SKM-1 (cell line): Measurements from ENCODE around the gene PEAK3.

ENCODE experiments used
- DNase-seq: peaks from one replicate; lab custom pipeline; 2025; ENCODE audit not compliant: unreplicated experiment; lab: John Stamatoyannopoulos, UW

Gene PEAK3

DNA sequence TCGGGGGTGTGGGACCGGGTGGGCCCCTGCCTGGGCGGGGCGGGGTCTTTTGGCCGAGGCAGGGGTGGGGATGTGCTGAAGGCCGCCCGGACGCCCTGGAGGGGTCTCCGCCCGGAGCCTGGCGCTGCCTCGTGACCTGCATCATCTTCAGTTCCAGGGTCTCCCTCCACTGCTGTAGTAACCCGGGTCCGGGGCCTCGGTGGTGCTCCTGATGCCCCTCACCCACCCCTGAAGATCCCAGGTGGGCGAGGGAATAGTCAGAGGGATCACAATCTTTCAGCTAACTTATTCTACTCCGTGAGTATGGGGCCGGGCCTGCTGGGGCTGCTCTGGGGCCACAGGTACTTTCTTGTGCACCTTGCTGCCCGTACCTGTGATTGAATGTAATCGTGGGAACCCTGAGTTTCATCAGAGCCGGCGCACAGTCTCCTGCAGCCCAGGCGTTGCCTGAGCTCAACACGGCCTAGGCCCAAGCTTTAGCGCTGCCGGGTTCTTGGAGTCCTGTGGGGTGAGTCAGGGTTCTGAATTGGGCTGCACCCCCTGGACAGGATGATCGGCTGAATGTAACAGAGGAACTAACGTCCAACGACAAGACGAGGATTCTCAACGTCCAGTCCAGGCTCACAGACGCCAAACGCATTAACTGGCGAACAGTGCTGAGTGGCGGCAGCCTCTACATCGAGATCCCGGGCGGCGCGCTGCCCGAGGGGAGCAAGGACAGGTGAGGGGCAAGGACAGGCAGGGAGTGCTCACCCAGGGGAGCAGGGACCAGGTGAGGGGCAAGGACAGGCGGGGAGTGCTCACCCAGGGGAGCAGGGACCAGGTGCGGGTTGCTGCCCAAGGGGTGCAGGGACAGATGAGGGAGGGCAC lies 10.5 kb downstream of the PEAK3 start:
- DNase-seq: no peak

DNA sequence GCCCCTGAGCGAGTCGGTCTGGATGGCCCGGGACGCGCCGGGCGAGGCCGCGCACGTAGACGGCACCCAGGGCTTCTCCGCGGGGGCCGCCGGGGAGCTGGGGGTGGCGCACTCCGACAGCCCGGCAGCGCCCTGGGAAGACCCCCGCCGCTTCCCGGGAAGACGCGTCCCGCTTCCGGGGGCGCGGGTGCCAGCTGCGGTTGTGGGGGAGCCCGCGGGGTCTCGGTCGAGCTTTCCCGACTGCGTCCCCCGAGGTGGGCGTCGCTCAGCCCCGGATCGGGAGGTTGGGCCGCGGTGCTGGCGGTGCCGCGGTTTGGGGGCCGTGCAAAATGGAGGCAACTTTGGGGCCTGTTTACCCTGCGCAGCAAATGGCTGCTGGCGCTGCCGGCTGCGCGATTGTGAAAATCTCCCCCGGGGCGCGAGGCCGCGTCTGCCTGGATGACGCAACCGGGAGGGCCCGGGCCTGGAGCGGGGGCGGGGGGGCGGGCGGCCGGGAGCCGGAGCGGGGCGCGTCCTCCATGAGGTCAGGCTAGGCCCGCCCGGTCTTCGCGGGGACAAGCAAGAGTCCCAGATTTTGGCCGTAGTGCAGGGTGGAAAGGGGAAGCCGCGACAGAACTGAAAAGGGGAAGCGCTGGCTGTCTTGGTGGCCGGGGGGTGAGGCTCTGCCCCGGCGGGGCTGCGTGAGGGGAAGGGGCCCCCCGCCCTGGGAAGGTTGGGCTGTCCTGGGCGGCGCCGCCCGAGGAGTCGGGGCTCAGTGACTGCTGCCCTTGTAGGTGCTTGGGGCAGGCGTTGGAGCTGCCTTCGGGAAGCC lies 11.3 kb downstream of the PEAK3 start:
- DNase-seq: peak; percentile 98

DNA sequence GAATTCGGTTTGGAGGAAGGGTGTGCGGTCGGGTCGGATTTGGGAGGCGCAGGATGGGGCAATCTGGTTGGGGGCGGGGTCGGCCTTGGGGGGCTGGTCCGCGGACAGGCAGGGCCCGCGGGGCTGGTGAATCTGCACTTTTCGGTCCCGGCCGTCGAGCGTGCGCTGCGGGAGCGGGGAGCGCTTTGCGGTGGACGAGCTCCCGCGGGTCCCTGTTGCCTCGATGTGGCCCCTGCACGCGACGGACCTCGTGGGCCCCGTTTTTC lies 11.9 kb downstream of the PEAK3 start:
- DNase-seq: no peak

DNA sequence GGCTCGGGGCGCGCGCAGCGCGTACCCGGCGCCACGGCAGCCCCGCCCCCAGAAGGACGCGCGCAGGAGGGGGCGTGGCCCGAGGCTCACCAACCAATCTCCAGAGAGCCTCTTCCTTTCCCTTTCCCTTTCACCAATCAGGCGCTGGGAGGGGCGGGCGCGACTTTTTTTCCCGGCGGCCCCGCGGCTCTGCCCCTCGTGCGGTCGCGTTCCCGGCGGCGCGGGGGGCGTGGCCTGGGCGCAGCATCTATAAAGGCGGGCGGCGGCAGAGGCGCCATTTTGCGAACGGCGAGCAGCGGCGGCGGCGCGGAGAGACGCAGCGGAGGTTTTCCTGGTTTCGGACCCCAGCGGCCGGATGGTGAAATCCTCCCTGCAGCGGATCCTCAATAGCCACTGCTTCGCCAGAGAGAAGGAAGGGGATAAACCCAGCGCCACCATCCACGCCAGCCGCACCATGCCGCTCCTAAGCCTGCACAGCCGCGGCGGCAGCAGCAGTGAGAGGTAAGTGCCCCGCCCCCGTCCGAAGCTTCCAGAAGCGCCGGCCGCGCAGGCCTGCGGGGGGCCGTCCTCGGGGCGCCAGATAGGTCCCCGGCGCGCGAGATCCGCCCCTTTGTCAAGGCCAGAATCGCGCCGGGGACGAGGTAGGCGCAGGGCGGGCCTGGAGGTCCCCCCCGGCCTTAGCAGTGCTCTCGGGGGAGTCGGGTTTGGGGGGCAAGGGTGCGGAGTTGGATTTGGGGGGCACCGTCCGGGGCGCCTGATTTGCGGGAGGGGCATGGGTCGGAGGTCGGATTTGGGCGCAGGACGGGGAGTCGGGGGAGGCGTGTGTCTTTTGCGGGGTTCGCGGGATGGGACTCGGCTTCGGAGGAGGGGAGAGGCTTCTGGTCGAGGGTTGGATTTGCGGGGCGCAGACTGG lies 12.5 kb downstream of the PEAK3 start:
- peak; percentile 91 for DNase-seq

DNA sequence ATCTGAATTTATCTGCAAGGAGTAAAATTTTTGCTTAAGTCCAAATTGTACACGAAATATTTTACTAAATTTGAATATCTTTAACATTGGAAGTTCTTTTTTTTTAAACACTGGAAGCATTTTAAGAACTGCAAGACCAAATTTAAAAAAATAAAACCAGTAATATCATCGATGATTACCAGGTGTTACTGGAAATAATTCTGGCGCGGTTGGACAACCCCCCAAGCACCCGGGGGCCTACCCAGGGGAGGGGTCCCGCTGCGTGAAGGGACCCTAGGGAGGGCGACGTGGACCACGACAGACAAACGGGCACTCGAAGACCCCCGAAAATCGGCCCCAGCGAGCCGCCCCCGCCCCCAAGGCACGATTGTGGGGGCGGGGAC lies 13.1 kb downstream of the PEAK3 start:
- DNase-seq: no peak

DNA sequence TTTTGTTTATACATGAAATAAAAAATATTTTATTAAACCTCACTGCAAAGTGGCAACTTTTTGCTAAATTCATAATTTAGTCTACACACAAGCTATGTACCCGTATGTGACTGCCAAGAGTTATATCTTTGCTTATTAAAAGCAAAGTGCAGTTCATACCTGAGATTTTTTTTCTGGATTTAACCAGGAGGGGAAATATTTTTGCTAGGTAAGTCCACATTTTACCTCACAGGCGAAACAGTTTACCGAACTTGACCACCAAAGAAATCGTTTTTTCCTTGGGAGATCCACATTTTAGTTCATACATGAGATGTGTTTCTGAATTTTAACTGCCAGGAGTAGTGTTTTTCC lies 13.5 kb downstream of the PEAK3 start:
- no peak for DNase-seq

DNA sequence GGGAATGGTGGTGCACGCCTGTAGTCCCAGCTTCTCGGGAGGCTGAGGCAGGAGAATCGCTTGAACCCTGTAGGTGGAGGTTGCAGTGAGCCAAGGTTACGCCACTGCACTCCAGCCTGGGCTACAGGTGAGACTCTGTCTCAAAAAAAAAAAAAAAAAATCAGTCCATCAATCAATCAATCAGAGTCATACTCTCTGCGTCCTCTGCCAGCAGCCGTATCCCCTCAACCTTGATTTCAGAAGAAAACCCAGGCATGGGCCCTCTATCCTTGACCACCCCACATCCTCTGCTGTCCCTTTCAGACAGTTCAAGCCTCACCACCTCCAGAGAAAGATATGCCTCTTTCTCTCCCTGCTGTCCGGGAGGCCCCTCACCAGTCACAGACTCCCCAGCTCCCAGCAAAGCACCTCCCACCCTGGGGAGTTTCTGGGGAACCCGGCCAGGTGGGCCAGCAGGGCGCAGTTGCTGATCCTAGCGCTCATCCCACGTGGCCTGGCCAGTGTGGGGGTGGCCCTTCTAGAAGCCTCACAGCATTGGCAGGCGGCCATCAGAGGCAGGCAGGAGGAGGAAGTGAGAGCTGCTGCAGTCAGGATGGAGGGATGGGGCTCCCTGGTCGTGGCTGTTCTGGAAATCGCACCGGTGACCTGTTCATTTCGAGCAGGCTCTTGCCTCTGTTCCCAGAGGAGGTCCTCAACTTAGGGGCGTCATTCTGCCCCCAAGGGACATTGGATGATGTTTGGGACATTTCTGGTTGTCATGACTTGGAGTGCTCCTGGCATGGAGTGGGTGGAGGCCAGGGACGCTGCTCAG lies 15.6 kb downstream of the PEAK3 start:
- peak; percentile 81 for DNase-seq

DNA sequence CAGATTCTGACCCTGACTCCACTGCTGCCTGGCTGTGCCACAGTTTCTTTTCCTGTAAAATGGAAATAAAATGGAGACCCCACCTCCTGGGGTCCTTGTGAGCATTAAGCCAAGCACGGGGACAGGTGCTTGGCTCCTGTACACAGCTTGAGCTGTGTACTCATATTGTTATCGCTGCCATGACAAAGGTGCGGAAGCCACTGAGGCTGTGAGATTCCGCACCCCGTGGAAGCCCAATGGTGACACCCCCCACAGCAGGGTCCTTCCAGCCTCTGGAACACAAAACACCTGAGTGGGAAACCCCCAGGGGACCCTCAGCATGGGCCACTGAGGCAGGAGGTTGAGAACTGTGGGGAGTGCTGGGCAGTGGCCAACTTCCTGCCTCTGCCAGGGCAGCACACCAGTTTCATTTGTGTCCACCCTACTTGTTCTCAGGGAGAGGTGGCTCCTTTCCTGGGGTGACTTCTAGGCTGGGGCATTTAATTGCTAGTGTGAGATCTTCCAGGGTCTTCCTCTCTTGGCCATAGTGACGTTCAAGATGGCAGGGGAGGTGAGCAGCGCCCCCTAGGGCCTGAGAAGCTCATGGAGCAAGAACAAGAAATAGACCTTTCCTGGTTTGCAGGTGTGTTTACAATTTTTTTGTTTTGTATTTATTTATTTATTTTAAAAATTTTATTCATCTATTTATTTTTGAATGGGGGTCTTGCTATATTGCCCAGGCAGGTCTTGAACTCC lies 20.4 kb downstream of the PEAK3 start:
- no peak for DNase-seq

DNA sequence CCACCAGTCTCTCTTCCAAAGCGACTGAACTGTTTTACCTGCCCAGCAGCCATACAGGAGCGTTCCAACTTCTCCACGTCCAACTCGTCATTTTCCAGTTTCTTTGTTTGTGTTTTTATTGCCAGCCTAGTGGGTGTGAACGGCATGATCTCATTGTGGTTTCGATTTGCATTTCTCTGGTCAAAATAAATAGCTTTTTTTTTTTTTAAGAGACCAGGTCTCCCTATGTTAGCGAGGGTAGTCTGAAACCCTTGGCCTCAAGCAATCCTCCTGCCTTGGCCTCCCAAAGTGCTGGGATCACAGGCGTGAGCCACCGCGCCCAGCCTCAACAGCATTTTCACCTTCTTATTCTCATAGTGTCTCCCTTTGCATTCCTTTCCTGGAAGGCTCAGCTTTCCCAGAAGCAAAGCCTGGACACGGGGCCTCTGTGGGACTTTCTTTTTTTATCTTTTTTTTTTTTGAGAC lies 21.6 kb downstream of the PEAK3 start:
- no peak for DNase-seq

DNA sequence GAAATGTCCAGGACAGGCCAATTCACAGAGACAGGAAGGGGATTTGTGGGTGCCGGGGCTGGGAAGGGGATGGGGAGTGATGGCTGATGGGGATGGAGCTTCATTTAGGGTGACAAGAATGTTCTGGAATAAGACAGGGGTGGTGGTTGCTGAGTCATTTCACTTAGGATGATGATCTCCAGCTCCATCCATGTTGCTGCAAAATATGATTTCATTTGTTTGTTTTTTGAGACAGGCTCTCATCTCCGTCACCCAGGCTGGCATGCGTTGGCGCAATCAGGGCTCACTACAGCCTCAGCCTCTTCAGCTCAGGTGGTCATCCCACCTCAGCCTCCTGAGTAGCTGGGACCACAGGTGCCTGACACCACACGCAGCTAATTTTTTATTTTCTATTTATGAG lies 22.6 kb downstream of the PEAK3 start:
- no peak for DNase-seq

DNA sequence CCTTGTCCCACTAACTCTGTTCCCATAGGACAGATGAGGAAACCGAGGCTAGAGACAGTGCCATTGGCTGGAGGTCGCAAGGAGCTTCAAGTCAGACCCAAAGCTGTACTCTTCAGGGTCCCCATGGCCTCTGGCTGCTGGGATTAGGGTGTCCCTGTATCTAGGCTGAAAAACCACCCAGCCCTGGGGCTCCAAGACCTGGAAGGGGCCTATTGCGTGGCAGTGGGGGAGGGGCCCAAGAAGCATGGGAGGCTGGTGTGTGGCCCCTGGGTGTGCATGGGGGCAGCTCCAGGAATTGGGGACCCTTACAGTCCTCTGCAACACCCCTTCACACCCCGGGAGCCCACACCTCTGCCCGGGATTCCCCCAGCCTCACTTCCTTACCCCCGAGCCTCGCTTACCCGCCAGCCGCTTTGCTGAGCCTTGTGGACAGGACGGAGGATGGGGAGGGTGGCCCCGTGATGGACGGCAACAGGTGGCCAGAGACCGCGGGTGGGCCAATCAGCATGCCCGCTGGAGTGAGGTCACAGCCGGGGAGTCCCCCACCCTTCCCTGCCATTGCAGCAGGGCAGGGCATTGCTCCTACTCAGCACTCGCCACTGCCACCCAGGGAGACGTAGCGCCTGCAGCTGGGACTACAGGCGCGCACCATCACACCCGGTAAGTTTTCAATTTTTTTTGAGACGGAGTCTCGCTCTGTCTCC lies 25.8 kb downstream of the PEAK3 start, which contains the start of gene JSRP1:
Gene JSRP1, minus strand, starts transcription at position 436 of the 704 bp plus-strand sequence. CDS start 1,103 bp downstream, outside the sequence.
- no peak for DNase-seq

DNA sequence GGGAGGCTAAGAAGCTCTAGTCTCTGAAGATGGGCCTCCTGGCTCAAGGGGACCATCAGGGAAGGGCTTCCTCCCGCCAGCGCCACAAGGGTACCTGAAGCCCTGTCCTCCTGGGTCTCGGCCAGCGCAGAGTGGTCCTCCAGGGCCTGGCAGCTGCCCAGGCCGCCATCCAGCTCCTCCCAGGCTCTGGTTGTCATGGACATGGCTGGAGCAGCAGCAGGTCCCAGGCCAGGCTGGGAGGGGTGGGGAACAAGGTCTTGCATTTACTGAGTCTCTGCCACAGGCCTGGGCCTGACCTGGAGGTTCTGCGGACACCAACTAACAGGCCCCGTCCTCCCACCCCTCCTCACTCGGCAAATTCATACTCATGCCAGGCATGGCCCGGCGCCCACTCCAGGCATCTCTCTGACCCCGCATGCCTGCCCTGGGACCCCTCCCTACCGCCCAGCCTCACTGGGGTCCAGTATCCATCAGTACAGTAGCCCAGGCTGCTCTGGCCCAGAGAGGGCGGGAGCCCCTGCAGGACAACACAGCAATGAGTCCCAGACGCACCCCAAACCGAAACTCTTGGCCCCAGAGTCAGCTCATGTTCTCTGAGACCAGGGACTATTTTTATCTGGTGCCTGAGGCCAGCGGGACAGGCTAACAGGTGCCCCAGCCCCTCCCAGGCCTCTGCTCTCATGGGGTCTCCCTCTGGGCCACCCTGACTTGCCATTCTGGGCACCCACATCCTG lies 26.7 kb downstream of the PEAK3 start:
- DNase-seq: no peak

DNA sequence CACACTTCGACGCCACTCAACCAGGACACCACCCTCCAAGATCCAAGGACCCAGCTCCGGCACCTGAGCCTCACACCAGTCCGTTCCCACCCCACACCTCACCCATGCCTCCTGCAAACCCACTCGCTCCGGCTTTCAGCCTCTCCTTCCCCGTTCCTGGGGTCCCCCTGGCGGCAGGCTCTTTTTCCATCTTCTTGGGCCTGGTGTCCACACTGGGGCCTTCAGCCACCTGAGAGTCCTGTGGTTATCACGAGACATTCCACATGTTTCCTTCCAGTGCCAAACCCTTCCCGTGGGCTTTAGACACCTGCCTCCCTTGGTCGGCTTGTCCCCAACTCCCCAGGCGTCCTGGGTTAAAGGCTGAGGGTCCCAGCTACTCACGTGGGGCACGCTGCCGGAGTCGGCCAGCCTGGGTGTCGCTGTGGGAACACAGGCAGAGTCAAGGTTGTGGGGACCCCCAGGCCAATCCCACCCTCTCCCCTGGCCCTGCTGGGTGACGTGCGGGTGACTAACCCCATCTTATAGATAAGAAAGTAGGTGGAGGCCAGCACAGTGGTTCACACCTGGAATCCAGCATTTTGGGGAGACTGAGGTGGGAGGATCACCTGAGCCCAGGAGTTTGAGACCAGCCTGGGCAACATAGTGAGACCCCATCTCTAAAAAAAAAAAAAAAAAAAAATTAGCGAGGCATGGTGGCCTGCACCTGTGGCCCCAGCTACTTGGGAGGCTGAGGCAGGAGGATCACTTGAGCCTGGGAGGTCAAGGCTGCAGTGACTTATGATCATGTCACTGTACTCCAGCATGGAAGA lies 27.7 kb downstream of the PEAK3 start:
- DNase-seq: no peak

DNA sequence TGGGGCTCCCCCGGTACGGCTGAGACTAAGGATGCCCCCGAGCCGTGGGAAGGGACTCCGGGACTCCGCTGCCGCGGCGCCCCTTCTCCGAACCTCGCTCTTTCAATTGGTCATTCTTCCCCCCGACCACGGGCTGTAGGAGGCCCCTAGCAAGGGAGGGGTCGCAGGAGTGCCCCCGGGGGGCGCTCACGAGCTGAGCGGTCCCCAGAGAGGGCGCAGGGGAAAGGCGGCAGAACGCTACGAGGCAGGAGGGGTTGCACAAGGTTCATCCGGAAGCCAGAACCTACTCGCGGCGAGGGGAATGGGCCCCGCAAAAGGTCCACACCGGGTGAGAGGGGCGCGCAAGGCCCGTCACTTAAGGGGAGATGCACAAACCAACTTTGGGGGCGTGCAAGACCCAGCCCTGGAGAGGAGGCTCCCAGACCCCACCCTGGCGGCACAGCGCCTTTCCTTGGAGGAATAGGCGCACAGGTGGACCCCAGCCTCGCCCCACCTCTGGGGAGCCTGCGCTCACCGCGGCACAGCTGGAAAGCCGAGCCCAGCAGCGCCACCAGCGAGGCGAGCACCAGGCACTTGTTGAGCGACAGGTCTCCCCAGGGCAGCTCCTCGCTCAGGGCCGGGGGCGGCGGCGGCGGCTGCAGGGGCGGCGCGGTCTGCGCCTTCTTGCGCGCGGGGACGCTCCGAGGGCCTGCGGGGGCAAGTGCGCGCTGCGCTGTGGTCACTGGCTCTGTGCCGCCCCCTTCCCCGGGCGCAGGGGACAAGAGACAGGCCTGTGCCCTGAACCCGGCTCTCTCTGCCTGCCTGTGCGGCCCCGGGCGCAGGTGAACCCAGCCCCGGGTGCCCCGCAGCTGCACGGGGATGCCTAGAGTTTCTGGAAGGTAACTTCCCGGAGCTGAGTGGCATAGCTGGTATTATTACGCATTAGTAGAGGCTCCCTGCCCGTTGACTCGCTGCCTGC lies 28.6 kb downstream of the PEAK3 start:
- DNase-seq: no peak

DNA sequence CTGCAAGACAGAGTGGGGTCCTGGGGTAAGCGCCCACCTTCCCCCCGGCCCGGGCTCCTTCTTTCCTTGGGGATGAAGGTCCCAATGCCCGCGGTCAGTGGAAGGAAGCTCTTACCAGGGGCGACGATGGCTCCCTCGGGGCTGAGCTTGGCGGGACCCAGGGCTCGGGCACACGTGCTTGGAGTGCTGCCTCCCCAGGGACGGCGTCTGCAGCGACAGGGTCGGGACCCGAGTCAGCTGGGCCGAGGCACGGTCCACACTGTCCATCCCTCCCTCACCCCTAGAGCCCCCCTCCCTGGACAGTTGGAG lies 29.2 kb downstream of the PEAK3 start:
- no peak for DNase-seq

DNA sequence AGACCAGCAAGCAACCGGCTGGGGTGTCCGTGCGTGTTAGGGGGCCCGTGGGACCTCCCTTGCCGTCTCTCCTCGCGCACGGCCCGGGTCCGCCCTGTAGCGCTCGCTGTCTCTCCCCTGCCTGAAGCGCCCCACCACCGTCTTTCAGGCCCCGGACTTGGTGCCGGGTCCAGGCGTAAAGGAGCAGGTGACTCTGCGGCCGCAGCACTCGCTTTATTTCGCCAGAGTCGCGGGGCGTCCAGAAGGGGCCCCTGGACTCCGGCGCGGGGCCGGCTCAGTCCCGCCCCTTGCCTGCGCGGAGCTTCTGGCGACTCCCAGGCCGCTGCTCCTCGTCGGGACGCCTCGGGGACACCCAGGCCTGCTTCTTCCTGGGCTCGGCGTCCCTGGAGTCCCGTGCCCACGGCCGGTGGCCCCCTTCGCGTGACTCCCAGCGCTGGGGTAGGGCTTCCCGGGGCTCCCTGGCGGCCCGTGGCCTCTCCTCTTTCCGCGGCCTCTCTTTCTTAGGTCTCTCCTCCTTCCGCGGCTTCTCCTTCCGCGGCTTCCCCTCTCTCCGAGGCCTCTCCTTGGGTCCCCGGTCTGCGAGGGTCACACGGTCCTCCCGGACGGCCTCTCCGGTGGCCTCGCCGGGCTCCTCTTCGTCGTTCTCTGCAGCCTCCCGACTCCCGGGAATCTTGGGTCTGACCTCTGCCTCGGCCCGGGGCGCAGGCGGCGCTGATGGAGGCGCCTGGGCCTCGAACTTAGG lies 29.7 kb downstream of the PEAK3 start:
- no peak for DNase-seq
